Choroid plexus epithelial cell (primary cell): ENCODE measurements around the gene SLC41A1.
"Not testable (repeated sequence)": the region's sequence is repeated elsewhere in the genome, so short reads cannot be mapped to it uniquely, and the experiment has no call there.

Experiments used
- DNase-seq: peaks from one replicate; pipeline ENCODE4 v3.0.0-alpha.2; 2010; ENCODE audit warnings: low read depth
- H3K4me3 ChIP-seq: 2 replicates; pipeline ENCODE4 v1.5.1; 2011; ENCODE audit warnings: low read depth, mild to moderate bottlenecking, control low read depth, low read length, moderate library complexity
- CTCF ChIP-seq: conservative IDR thresholded peaks from 2 replicates; pipeline ENCODE4 v1.5.1; 2011; ENCODE audit warnings: low read depth, mild to moderate bottlenecking, control low read depth, inconsistent platforms, low read length, moderate library complexity

SLC41A1 gene

GRCh38 chr1:205832326-205832751 is 19.3 kb upstream of the SLC41A1 start:
- no peak for DNase-seq
- no peak for TF ChIP-seq CTCF
- H3K4me3 ChIP-seq, result no peak overlapping the region

- TF ChIP-seq CTCF, result no peak
- DNase-seq, result no peak
- H3K4me3 ChIP-seq, result no peak overlapping the region
Observed at GRCh38 chr1:205827623-205828022, 14.6 kb upstream of the SLC41A1 start.

GRCh38 chr1:205826995-205827394 is 14.0 kb upstream of the SLC41A1 start:
- H3K4me3 ChIP-seq, result no peak overlapping the region
- TF ChIP-seq CTCF, result no peak
- no peak for DNase-seq

DNA sequence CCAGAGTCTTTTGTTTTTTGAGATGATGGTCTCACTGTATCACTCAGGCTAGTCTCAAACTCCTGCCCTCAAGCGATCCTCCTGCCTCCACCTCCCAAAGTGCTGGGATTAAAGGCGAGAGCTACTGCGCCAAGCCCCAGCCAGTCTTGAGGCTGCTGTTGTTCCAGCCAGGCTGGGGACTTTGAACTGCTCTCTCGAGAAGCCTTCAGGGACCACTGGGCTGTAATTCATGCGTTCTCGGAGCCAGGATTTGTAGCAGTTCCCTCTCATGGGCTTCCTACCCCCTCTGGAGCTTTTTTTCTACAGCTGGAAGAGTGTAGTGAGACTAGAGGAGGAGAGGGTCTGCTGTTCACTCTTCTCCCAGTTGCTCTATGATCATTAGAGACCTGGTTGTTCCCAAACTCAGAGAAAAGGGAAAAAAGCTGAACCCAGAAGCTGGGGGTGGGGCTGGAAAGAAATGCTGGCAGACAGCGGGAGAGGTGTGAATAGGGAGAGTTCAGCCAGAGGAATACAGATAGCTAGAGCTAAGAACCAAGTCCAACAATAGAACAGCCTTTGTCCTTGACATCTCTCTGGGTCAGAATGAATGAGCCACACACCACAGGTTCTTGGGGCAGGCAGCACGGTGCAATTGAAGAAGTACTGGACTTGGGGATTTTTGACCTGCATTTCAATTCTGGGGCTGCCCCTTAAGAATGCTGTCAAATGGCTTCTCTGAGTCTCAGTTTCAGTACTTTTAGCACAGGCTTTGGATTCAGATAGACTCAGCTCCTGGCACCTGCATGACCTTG is 13.2 kb upstream of the SLC41A1 start:
- H3K4me3 ChIP-seq, result no peak overlapping the region
- no peak for DNase-seq
- TF ChIP-seq CTCF, result no peak

- no peak for DNase-seq
- TF ChIP-seq CTCF, result no peak
- H3K4me3 ChIP-seq, result no peak overlapping the region
Observed at GRCh38 chr1:205824180-205824579, 11.2 kb upstream of the SLC41A1 start.

- DNase-seq, result not testable (repeated sequence)
Observed at GRCh38 chr1:205823260-205823659, 10.3 kb upstream of the SLC41A1 start.

GRCh38 chr1:205822397-205822796 is 9.4 kb upstream of the SLC41A1 start:
- no peak for DNase-seq
- no peak for TF ChIP-seq CTCF
- no peak overlapping the region for H3K4me3 ChIP-seq

More at GRCh38 chr1:205823260-205823659, 10.3 kb upstream of the SLC41A1 start:
- not testable (repeated sequence) for H3K4me3 ChIP-seq
